ENCODE measurements around the gene NEB. TPM values are rescaled to one million over a fixed set of nuclear protein-coding genes. Genes with fewer than 3 reads are reported as not detected.

Gene NEB
- polyA plus RNA-seq, 3 donors: 2.7 TPM; not detected in 2

- Histone ChIP-seq H4K20me1 (ENCODE audit: insufficient read depth, low read length) (no peaks in the 10 kb centered on the region), H3K27me3 (ENCODE audit: control insufficient read depth in 2 of 2, insufficient read depth in 2 of 2, low read length in 2 of 2) (no peaks in the 10 kb centered on the region), H3K36me3 (replicated peaks in 1 of 2; ENCODE audit: control insufficient read depth in 1 of 2, insufficient read depth in 2 of 2, low read length in 2 of 2) (no peaks in the 10 kb centered on the region), H3K4me3 (replicated peaks in 1 of 3; ENCODE audit: low read depth in 2 of 3, low read length in 3 of 3) (no peak overlapping the region), H3K4me2 (replicated peaks; ENCODE audit: extremely low read depth, low read length, poor library complexity, severe bottlenecking) (no peak overlapping the region), H3K9me3 (replicated peaks in 1 of 2; ENCODE audit: control insufficient read depth in 1 of 2, insufficient read depth in 1 of 2, low read length in 2 of 2) (no peaks in the 10 kb centered on the region), H3K9ac (ENCODE audit: insufficient read depth, low read length, poor library complexity, severe bottlenecking) (no peak overlapping the region), H3K27ac (ENCODE audit: low read depth in 1 of 2, low read length in 2 of 2) (no peak overlapping the region), H3K4me1 (ENCODE audit: control insufficient read depth in 1 of 2, insufficient read depth in 2 of 2, low read length in 2 of 2) (no peaks in the 10 kb centered on the region), H3K79me2 (ENCODE audit: insufficient read depth, low read length) (no peaks in the 10 kb centered on the region), H2AFZ (ENCODE audit: insufficient read depth, low read depth, low read length, poor library complexity, severe bottlenecking) (no peak overlapping the region)
- no peaks in the 10 kb centered on the region for H3K36me3 Mint-ChIP-seq
- no peaks in the 10 kb centered on the region for H3K4me1 Mint-ChIP-seq
- no peaks in the 10 kb centered on the region for H3K9me3 Mint-ChIP-seq
- H3K27me3 Mint-ChIP-seq (ENCODE audit: low read depth in 3 of 3): peaks cover 0 to 1% (median 0%) of the 10 kb centered on the region in 3 donors
- H3K4me3 Mint-ChIP-seq: no peak overlapping the region
- no peak overlapping the region for H3K27ac Mint-ChIP-seq
- WGBS (ENCODE audit: insufficient coverage): no CpG with 5 or more reads among the region's 3 CpGs
- no peak for DNase-seq
- no peak for TF ChIP-seq CTCF (IDR thresholded peaks at IDR 0.05)
- intact Hi-C loops (cut with micrococcal nuclease): no loop called here
Observed at GRCh38 chr2:151729415-151729811, 4.9 kb downstream of the NEB start.

GRCh38 chr2:151728804-151729414 is 5.4 kb downstream of the NEB start:
- no peaks in the 10 kb centered on the region for H3K4me1 Mint-ChIP-seq
- Histone ChIP-seq H4K20me1 (ENCODE audit: insufficient read depth, low read length) (no peaks in the 10 kb centered on the region), H3K27ac (ENCODE audit: low read depth in 1 of 2, low read length in 2 of 2) (no peak overlapping the region), H2AFZ (ENCODE audit: insufficient read depth, low read depth, low read length, poor library complexity, severe bottlenecking) (no peak overlapping the region), H3K4me1 (ENCODE audit: control insufficient read depth in 1 of 2, insufficient read depth in 2 of 2, low read length in 2 of 2) (no peaks in the 10 kb centered on the region), H3K4me3 (replicated peaks in 1 of 3; ENCODE audit: low read depth in 2 of 3, low read length in 3 of 3) (no peak overlapping the region), H3K36me3 (replicated peaks in 1 of 2; ENCODE audit: control insufficient read depth in 1 of 2, insufficient read depth in 2 of 2, low read length in 2 of 2) (no peaks in the 10 kb centered on the region), H3K9ac (ENCODE audit: insufficient read depth, low read length, poor library complexity, severe bottlenecking) (no peak overlapping the region), H3K79me2 (ENCODE audit: insufficient read depth, low read length) (no peaks in the 10 kb centered on the region), H3K9me3 (replicated peaks in 1 of 2; ENCODE audit: control insufficient read depth in 1 of 2, insufficient read depth in 1 of 2, low read length in 2 of 2) (no peaks in the 10 kb centered on the region), H3K27me3 (ENCODE audit: control insufficient read depth in 2 of 2, insufficient read depth in 2 of 2, low read length in 2 of 2) (no peaks in the 10 kb centered on the region), H3K4me2 (replicated peaks; ENCODE audit: extremely low read depth, low read length, poor library complexity, severe bottlenecking) (no peak overlapping the region)
- peaks cover 0 to 3% (median 0%) of the 10 kb centered on the region in 7 donors for H3K9me3 Mint-ChIP-seq
- TF ChIP-seq CTCF (IDR thresholded peaks at IDR 0.05): no peak
- peaks cover 0 to 1% (median 0%) of the 10 kb centered on the region in 3 donors for H3K27me3 Mint-ChIP-seq (ENCODE audit: low read depth in 3 of 3)
- 100% methylated on average over 1 of the region's 3 CpGs for WGBS (ENCODE audit: insufficient coverage)
- intact Hi-C loops (cut with micrococcal nuclease): no loop called here
- no peak overlapping the region for H3K27ac Mint-ChIP-seq
- no peak overlapping the region for H3K4me3 Mint-ChIP-seq
- no peaks in the 10 kb centered on the region for H3K36me3 Mint-ChIP-seq
- DNase-seq: no peak
